Lower lobe of right lung (tissue), 2 donors: ENCODE measurements around the gene GLI3. TPM values are rescaled to one million over a fixed set of nuclear protein-coding genes. Genes with fewer than 3 reads are reported as not detected.
A peak's percentile ranks its signal among the peaks of the same experiment; 100 is the strongest.

Experiments
- ATAC-seq, 2 donors: fragments of 200-7000 bp; cut with Tn5 transposase; one replicate each; pipeline ENCODE4 v1.9.1; 2020 to 2022; ENCODE audit warnings: mild to moderate bottlenecking in 2 of 2, moderate library complexity in 2 of 2
- DNase-seq: peaks from one replicate; pipeline ENCODE4 v3.0.0-alpha.2; 2020
- H3K27ac ChIP-seq: fragments of 200-600 bp; one replicate; pipeline ENCODE4 v1.8.0; 2022
- H3K27me3 ChIP-seq: fragments of 200-600 bp; one replicate; pipeline ENCODE4 v1.8.0; 2022; ENCODE audit warnings: low read depth
- H3K36me3 ChIP-seq: fragments of 200-600 bp; one replicate; pipeline ENCODE4 v1.8.0; 2022; ENCODE audit warnings: mild to moderate bottlenecking
- H3K4me1 ChIP-seq: fragments of 200-600 bp; one replicate; pipeline ENCODE4 v1.8.0; 2022
- H3K4me3 ChIP-seq: fragments of 200-600 bp; one replicate; pipeline ENCODE4 v1.8.0; 2022; ENCODE audit warnings: mild to moderate bottlenecking
- H3K9me3 ChIP-seq: fragments of 200-600 bp; one replicate; pipeline ENCODE4 v1.8.0; 2022
- CTCF ChIP-seq: fragments of 200-600 bp; IDR thresholded peaks from one replicate; pipeline ENCODE4 v1.8.0; 2022; ENCODE audit warnings: antibody characterized with exemption, mild to moderate bottlenecking
- intact Hi-C: fragments of 100-400 bp; cut with DNase I; formaldehyde crosslinking; loops from one replicate; pipeline ENCODE4 v1.11.0; 2022
- total RNA-seq: library from RNA; stranded (reverse); fragmentation: NEBNext Ultra II Directional; extraction: Animal tissue kit (Norgen Biotek cat#: 25700); gene quantifications from one replicate; pipeline ENCODE4 v1.2.1, GENCODE V29; 2021
- donor health status: DM: no; HTN: yes; CAD: no; lungs with severe emphysema.

GLI3 gene
- total RNA-seq, 1 donor from 2014 or later = 20.7 TPM

DNA sequence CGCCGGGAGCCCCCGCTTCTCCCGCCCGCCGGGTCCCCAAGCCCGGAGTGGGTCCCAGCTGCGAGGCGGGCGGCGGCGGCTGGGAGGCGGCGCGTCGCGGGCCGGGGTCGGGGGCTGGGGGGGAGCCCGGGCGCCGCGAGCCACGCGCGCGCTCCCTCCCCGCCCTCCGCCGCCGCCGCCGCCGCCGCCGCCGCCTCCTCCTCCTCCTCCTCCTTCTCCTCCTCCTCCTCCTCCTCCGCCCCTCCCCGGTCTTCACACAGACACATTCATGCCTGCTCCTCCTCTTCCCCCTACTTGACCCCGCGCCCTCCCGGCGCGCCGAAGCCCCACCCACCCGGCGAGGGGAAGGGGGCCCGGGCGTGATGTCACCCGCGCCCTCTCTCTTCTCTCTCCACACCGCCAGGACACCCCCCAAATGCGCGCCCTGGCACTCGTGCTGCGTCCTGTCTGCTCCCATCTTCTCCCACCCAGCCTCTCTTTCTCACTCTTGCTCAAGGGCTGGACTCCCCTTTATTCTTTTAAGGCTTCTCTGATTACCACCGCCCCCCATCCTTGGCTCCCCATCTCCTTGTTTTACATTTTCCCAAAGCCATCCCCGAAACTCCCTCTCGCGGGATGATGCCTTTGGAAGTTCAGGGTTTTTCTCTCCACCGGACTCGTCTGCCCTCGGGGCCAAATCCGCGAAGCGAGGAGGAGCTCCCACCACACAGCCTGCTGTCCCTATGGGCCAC is 967 bp upstream of the GLI3 start:
- intact Hi-C loops = no loop called here
- Histone ChIP-seq H3K4me3 (peak overlapping the region; percentile 81), H3K27ac (peak overlapping the region; percentile 77), H3K4me1 (peaks cover 19% of the 10 kb centered on the region), H3K36me3 (no peaks in the 10 kb centered on the region), H3K27me3 (peaks cover 12% of the 10 kb centered on the region), H3K9me3 (no peaks in the 10 kb centered on the region)
- no peak for TF ChIP-seq CTCF
- DNase-seq (peak; percentile 66), ATAC-seq (peak; percentile 24 to 36)

DNA sequence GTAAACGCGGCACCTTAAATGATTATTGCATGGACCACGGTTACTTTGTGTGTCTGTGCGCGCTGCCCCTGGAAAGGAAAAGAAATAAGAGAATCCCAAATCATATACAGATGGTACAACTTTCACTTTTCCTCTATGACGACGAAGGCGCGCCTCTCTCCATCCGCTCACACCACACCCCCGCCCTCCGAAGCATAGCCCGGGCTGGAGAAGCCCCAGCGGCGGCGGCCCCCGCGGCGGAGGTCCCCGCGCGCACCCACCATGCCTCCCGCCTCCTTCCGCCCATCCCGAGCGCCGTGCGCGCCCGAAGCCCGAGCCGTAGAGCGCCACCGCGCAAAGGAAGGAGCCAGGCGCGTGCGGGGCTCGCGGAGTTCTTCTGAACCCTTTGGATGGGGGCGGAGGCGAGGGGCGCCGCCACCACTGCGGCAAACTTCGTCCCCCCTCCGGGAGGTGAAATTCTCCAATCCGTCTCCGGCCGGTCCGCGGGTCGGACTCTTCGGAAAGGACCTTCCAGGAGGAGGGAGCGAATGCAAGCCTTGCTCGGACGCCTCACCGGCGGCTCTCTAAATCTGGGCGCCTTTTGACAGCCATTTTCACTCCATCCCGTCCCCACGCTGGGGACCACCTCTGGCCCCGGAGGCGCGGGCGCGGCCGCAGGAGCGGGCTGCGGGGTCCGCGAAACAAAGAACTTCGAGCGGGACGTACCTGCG is 588 bp downstream of the GLI3 start:
- no peaks in the 10 kb centered on the region for H3K36me3 ChIP-seq
- intact Hi-C loops = no loop called here
- TF ChIP-seq CTCF = no peak
- peak overlapping the region; percentile 81 for H3K4me3 ChIP-seq
- peak overlapping the region; percentile 77 for H3K27ac ChIP-seq
- DNase-seq (peak; percentile 60), ATAC-seq (peak; percentile 64 to 65)
- H3K9me3 ChIP-seq = no peaks in the 10 kb centered on the region
- H3K27me3 ChIP-seq = peaks cover 12% of the 10 kb centered on the region
- H3K4me1 ChIP-seq = peaks cover 19% of the 10 kb centered on the region

DNA sequence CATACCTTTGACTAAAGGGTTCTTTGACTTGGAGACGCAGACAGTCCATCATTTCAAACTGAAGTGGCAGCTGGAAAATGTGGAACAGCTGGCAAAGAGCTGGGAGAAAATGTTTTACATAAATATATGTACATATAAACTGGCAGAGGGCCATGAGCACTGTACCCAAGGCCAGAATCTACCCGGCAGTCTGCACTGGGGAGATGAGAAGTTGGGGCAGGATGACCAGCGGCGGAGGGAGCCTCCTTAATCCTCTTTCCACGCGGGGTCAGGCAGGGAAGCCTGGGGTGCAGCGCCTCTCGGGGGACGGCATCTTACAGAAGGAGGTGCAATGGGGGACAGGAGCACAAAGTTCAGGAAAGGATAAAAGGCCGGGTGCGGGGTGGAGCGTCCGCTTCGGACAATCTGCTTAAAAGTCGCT is 1.3 kb downstream of the GLI3 start:
- DNase-seq (no peak), ATAC-seq (no peak)
- Histone ChIP-seq H3K27me3 (peaks cover 12% of the 10 kb centered on the region), H3K27ac (peak overlapping the region; percentile 77), H3K36me3 (no peaks in the 10 kb centered on the region), H3K4me3 (peak overlapping the region; percentile 81), H3K9me3 (no peaks in the 10 kb centered on the region), H3K4me1 (peaks cover 19% of the 10 kb centered on the region)
- intact Hi-C loops = no loop called here
- TF ChIP-seq CTCF = no peak

DNA sequence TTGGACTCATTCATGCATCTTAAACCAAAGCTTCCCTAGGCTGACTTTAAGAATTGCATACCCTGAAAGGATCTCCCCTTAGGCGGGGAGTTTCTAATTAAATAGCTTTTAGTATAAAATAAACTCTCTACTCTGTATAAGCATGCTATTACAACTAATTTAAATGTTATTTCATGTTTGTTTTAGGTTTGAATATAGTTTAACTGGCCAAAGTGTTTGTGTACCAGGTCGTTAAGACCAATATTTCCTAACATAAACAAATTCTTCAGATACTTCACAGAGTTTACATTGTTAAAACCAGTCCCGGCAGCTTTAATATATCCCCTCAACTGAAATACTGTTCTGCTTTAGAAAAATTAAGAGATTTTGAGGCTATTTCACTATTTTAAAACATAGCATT is 2.3 kb downstream of the GLI3 start:
- ATAC-seq = no peak
- H3K27ac ChIP-seq = no peak overlapping the region
- no peak for DNase-seq
- peaks cover 19% of the 10 kb centered on the region for H3K4me1 ChIP-seq
- H3K9me3 ChIP-seq = no peaks in the 10 kb centered on the region
- peak overlapping the region; percentile 81 for H3K4me3 ChIP-seq
- H3K27me3 ChIP-seq = peaks cover 12% of the 10 kb centered on the region
- no peaks in the 10 kb centered on the region for H3K36me3 ChIP-seq
- intact Hi-C loops = no loop called here
- no peak for TF ChIP-seq CTCF

DNA sequence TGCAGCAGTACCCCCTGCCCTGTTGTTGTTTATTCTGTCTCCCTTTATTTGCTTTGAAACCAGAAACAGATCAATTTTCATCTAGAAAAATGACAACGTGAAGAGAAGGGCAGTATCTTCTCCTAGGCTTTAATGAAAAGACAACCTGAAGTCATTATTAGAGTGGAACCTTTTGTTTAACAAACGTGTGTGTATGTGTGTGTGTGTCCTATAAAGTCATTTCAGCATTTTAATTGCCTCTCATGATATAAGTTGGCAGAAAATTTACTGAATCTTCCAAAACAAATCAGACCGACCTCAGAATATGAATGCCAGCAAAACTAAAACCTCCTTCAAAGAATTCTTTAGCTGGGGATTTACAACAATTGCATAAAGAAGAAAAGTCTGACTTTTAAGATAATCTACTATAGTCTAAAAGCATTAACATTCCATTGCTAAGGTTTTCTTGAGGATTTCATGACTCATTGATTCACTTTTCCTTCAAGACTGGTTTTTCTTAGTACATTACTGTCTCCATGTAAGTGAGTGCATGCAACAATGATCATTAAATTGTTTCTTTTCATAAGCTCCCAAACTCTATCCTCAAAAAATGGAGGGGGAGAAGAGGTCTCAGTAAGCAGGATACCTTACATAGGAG is 3.2 kb downstream of the GLI3 start:
- Histone ChIP-seq H3K27me3 (peaks cover 12% of the 10 kb centered on the region), H3K27ac (no peak overlapping the region), H3K36me3 (no peaks in the 10 kb centered on the region), H3K9me3 (no peaks in the 10 kb centered on the region), H3K4me1 (peaks cover 19% of the 10 kb centered on the region), H3K4me3 (no peak overlapping the region)
- ATAC-seq = no peak
- no peak for TF ChIP-seq CTCF
- DNase-seq = no peak
- intact Hi-C loops = no loop called here
